Effector memory CD4-positive, alpha-beta T cell (primary cell): ENCODE measurements around the gene DOCK6.

ENCODE experiments used
- DNase-seq, 3 donors: peaks; one replicate each; pipeline ENCODE4 v3.0.0-alpha.2; 2020
- H3K27ac ChIP-seq: 2 replicates; pipeline ENCODE4 v1.7.0; 2013; ENCODE audit warnings: mild to moderate bottlenecking, low read length, moderate library complexity; ENCODE audit not compliant: insufficient read depth, poor library complexity, severe bottlenecking
- H3K27me3 ChIP-seq: replicated peaks from 2 replicates; pipeline ENCODE4 v1.7.0; 2013; ENCODE audit warnings: mild to moderate bottlenecking, low read length; ENCODE audit not compliant: insufficient read depth, control insufficient read depth, poor library complexity, severe bottlenecking
- H3K36me3 ChIP-seq: 2 replicates; pipeline ENCODE4 v1.7.0; 2013; ENCODE audit warnings: mild to moderate bottlenecking, low read length, moderate library complexity; ENCODE audit not compliant: control insufficient read depth, insufficient read depth
- H3K4me1 ChIP-seq: 2 replicates; pipeline ENCODE4 v1.7.0; 2013; ENCODE audit warnings: low read length, mild to moderate bottlenecking; ENCODE audit not compliant: control insufficient read depth, insufficient read depth, poor library complexity, severe bottlenecking
- H3K4me3 ChIP-seq: 2 replicates; pipeline ENCODE4 v1.7.0; 2013; ENCODE audit warnings: low read length, low read depth, mild to moderate bottlenecking; ENCODE audit not compliant: insufficient read depth, poor library complexity, severe bottlenecking
- H3K9me3 ChIP-seq: 2 replicates; pipeline ENCODE4 v1.7.0; 2013; ENCODE audit warnings: mild to moderate bottlenecking, low read length, moderate library complexity; ENCODE audit not compliant: control insufficient read depth

Gene DOCK6

GRCh38 chr19:11199517-11199916 lies 62.8 kb downstream of the DOCK6 start:
- H3K4me1 ChIP-seq, result peaks cover 12% of the 10 kb centered on the region
- H3K36me3 ChIP-seq, result no peaks in the 10 kb centered on the region
- H3K4me3 ChIP-seq, result no peak overlapping the region
- H3K27ac ChIP-seq, result no peak overlapping the region
- no peak for DNase-seq
- H3K27me3 ChIP-seq, result no peaks in the 10 kb centered on the region
- no peaks in the 10 kb centered on the region for H3K9me3 ChIP-seq

GRCh38 chr19:11198769-11199424 lies 63.4 kb downstream of the DOCK6 start:
- Histone ChIP-seq H3K4me3 (no peak overlapping the region), H3K36me3 (no peaks in the 10 kb centered on the region), H3K9me3 (no peaks in the 10 kb centered on the region), H3K4me1 (peaks cover 12% of the 10 kb centered on the region), H3K27me3 (no peaks in the 10 kb centered on the region), H3K27ac (no peak overlapping the region)
- DNase-seq, result no peak

- H3K4me1 ChIP-seq, result peaks cover 12% of the 10 kb centered on the region
- H3K27ac ChIP-seq, result no peak overlapping the region
- H3K36me3 ChIP-seq, result no peaks in the 10 kb centered on the region
- no peaks in the 10 kb centered on the region for H3K27me3 ChIP-seq
- peak overlapping the region; percentile 41 for H3K4me3 ChIP-seq
- DNase-seq, result no peak
- no peaks in the 10 kb centered on the region for H3K9me3 ChIP-seq
These were observed 64.2 kb downstream of the DOCK6 start for GRCh38 chr19:11198175-11198534.

- Histone ChIP-seq H3K36me3 (no peaks in the 10 kb centered on the region), H3K27ac (no peak within 1 kb of the TSS), H3K4me1 (peaks cover 12% of the 10 kb centered on the region), H3K9me3 (no peaks in the 10 kb centered on the region), H3K27me3 (no peaks in the 10 kb centered on the region), H3K4me3 (peak within 1 kb of the TSS; percentile 41)
- peak; percentile 49 to 55 (median 55) for DNase-seq
These were observed 64.8 kb downstream of the DOCK6 start, which contains the start of gene KANK2 for GRCh38 chr19:11197291-11198174. KANK2 (minus strand) TSS chr19:11197545; CDS start chr19:11194511, 3,034 bp downstream.

GRCh38 chr19:11196406-11197287 lies 65.7 kb downstream of the DOCK6 start:
- H3K4me1 ChIP-seq, result peaks cover 12% of the 10 kb centered on the region
- no peaks in the 10 kb centered on the region for H3K36me3 ChIP-seq
- no peak overlapping the region for H3K27ac ChIP-seq
- no peaks in the 10 kb centered on the region for H3K9me3 ChIP-seq
- DNase-seq, result no peak
- no peaks in the 10 kb centered on the region for H3K27me3 ChIP-seq
- H3K4me3 ChIP-seq, result peak overlapping the region; percentile 41

- Histone ChIP-seq H3K9me3 (no peaks in the 10 kb centered on the region), H3K4me3 (no peak overlapping the region), H3K27ac (no peak overlapping the region), H3K27me3 (no peaks in the 10 kb centered on the region), H3K4me1 (peaks cover 12% of the 10 kb centered on the region), H3K36me3 (no peaks in the 10 kb centered on the region)
- no peak for DNase-seq
These were observed 66.6 kb downstream of the DOCK6 start for GRCh38 chr19:11195681-11196080.

GRCh38 chr19:11194656-11195558 lies 67.4 kb downstream of the DOCK6 start:
- Histone ChIP-seq H3K36me3 (no peaks in the 10 kb centered on the region), H3K4me3 (no peak overlapping the region), H3K4me1 (peaks cover 12% of the 10 kb centered on the region), H3K9me3 (no peaks in the 10 kb centered on the region), H3K27me3 (no peaks in the 10 kb centered on the region), H3K27ac (no peak overlapping the region)
- no peak for DNase-seq

GRCh38 chr19:11194173-11194572 lies 68.2 kb downstream of the DOCK6 start:
- no peak for DNase-seq
- Histone ChIP-seq H3K4me1 (peaks cover 12% of the 10 kb centered on the region), H3K36me3 (no peaks in the 10 kb centered on the region), H3K27me3 (no peaks in the 10 kb centered on the region), H3K27ac (no peak overlapping the region), H3K4me3 (no peak overlapping the region), H3K9me3 (no peaks in the 10 kb centered on the region)
